ENCODE data around the gene TAF1A. TPM values are rescaled to one million over a fixed set of nuclear protein-coding genes. Genes with fewer than 3 reads are reported as not detected.

TAF1A gene
- total and polyA plus RNA-seq, 7 donors = 0.92 to 7.2 (median 3.3) TPM

DNA sequence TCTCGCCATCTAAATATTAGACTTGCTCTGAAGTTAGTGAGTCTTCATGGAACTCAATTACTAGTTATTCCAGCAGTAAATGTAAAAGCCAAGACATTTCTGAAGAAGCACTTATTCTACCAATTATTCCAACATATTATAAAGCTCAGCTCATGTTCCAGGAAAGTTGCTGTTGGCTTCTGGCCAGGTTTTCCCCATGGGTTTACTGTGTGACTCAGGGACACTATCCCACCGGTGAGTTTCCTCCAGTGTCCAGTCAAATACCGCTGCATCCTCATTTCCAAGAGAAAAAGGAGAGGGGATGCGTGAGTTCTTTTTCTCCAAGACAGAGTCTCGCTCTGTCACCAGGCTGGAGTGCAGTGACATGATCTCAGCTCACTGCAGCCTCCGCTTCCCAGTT is 32.6 kb downstream of the TAF1A start:
- intact Hi-C loops (cut with DNase I) = no loop called here
- H3K36me3 ChIP-seq = peaks cover 0 to 61% (median 17%) of the 10 kb centered on the region in 4 donors
- no peak overlapping the region for H3K27ac ChIP-seq
- no peaks in the 10 kb centered on the region for H3K4me1 ChIP-seq
- no peaks in the 10 kb centered on the region for H3K9me3 ChIP-seq
- no peak for DNase-seq
- H3K4me3 ChIP-seq = no peak overlapping the region
- WGBS, 2 donors = 79 to 87% methylated on average over 6 of the region's 6 CpGs
- H3K27me3 ChIP-seq = no peaks in the 10 kb centered on the region
- no peak for TF ChIP-seq POLR2A (IDR thresholded peaks at IDR 0.05)
- no peak for TF ChIP-seq POLR2AphosphoS5 (IDR thresholded peaks at IDR 0.05)
- TF ChIP-seq, protein P1, sequence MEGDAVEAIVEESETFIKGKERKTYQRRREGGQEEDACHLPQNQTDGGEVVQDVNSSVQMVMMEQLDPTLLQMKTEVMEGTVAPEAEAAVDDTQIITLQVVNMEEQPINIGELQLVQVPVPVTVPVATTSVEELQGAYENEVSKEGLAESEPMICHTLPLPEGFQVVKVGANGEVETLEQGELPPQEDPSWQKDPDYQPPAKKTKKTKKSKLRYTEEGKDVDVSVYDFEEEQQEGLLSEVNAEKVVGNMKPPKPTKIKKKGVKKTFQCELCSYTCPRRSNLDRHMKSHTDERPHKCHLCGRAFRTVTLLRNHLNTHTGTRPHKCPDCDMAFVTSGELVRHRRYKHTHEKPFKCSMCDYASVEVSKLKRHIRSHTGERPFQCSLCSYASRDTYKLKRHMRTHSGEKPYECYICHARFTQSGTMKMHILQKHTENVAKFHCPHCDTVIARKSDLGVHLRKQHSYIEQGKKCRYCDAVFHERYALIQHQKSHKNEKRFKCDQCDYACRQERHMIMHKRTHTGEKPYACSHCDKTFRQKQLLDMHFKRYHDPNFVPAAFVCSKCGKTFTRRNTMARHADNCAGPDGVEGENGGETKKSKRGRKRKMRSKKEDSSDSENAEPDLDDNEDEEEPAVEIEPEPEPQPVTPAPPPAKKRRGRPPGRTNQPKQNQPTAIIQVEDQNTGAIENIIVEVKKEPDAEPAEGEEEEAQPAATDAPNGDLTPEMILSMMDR (IDR thresholded peaks at IDR 0.05) = no peak
- no peak for TF ChIP-seq EP300 (IDR thresholded peaks at IDR 0.05)

DNA sequence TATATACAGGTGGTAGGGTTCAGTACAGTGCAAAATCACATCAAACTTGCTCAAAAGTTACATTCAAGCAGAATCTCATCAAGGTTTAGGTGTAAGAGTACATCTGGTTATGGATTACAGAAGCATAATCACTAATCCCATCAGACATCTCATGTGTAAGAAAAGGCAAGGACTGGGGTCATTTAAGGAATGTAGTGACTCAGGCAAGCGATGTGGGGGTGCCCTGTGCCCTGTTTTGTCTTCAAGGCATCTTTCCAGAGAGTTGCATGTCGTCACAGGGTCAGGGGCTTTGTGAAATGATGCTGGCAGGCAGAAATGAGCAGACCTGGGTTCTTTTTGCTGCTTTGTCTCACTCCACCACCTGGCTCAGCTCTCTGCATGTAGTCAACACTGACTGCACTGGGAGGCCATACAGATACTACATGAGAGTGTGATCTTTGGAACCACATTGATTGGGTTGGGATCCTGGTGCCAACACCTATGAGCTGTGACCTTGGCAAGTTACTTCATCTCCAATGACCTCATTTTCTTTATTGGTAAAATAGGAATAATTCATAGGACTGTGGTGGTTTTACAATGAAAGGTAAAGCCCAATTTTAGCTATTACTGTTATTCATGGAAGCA is 33.6 kb downstream of the TAF1A start:
- Histone ChIP-seq H3K27ac (no peak overlapping the region), H3K4me3 (no peak overlapping the region), H3K9me3 (no peaks in the 10 kb centered on the region), H3K4me1 (no peaks in the 10 kb centered on the region), H3K27me3 (no peaks in the 10 kb centered on the region), H3K36me3 (peaks cover 0 to 52% (median 13%) of the 10 kb centered on the region in 4 donors)
- WGBS, 2 donors = 90 to 93% methylated on average over 2 of the region's 2 CpGs
- no peak for DNase-seq
- intact Hi-C loops (cut with DNase I) = no loop called here
- TF ChIP-seq POLR2AphosphoS5 (IDR thresholded peaks at IDR 0.05) (no peak), POLR2A (IDR thresholded peaks at IDR 0.05) (no peak), EP300 (IDR thresholded peaks at IDR 0.05) (no peak)
- TF ChIP-seq, protein P1 (IDR thresholded peaks at IDR 0.05) = no peak

DNA sequence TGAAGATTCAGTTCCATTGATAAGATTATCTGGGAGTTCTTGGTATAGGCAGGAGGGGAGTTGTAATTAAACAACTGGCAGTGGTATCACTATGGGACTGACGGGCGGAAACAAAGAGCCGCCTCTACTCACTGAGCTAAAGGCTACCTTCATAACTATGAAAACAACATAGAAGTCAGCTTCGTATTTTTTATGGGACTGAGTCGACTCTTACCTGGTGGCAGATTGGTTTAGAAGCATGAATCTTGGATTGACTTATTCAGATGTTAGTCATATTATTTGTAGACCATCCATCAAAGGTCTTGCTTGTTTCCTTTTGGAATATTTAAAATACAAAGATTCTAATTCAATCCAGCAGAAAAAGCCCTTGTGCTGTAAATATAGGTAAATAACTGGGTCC is 35.6 kb downstream of the TAF1A start:
- intact Hi-C loops (cut with DNase I) = no loop called here
- no peaks in the 10 kb centered on the region for H3K4me1 ChIP-seq
- TF ChIP-seq EP300 (IDR thresholded peaks at IDR 0.05) = no peak
- TF ChIP-seq, protein P1 (IDR thresholded peaks at IDR 0.05) = no peak
- no peak for TF ChIP-seq POLR2A (IDR thresholded peaks at IDR 0.05)
- TF ChIP-seq POLR2AphosphoS5 (IDR thresholded peaks at IDR 0.05) = no peak
- no peak overlapping the region for H3K27ac ChIP-seq
- H3K27me3 ChIP-seq = no peaks in the 10 kb centered on the region
- 96 to 97% methylated on average over 5 of the region's 5 CpGs for WGBS, 2 donors
- no peaks in the 10 kb centered on the region for H3K9me3 ChIP-seq
- peaks cover 0 to 35% (median 0%) of the 10 kb centered on the region in 4 donors for H3K36me3 ChIP-seq
- no peak overlapping the region for H3K4me3 ChIP-seq
- DNase-seq = no peak

DNA sequence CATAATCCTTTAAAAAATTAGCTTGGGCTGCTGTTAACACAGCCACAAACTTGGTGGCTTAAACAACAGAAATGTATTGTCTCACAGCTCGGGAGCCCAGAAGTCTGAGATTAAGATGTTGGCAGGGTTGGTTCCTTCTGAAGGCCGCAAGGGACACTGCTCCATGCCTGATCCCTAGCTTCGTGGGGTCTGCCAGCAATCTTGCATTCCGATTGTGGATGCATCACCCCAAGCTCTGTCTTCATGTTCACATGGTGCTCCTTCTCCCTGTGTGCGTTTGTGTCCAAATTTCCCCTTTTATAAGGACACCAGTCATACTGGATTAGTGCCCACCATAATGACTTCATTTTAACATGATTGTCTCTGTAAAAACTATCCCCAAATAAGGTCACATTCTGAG is 36.9 kb downstream of the TAF1A start:
- no peak overlapping the region for H3K4me3 ChIP-seq
- peaks cover 0 to 22% (median 0%) of the 10 kb centered on the region in 4 donors for H3K36me3 ChIP-seq
- no peak for TF ChIP-seq EP300 (IDR thresholded peaks at IDR 0.05)
- TF ChIP-seq POLR2A (IDR thresholded peaks at IDR 0.05) = no peak
- no peak for TF ChIP-seq POLR2AphosphoS5 (IDR thresholded peaks at IDR 0.05)
- TF ChIP-seq, protein P1 (IDR thresholded peaks at IDR 0.05) = no peak
- 72 to 87% methylated on average over 5 of the region's 5 CpGs for WGBS, 2 donors
- DNase-seq = no peak
- intact Hi-C loops (cut with DNase I) = no loop called here
- H3K27ac ChIP-seq = no peak overlapping the region
- no peaks in the 10 kb centered on the region for H3K27me3 ChIP-seq
- H3K9me3 ChIP-seq = no peaks in the 10 kb centered on the region
- no peaks in the 10 kb centered on the region for H3K4me1 ChIP-seq

Data from sigmoid colon (tissue), 7 donors.